ENCODE data around the gene PPP1R3G. TPM values are rescaled to one million over a fixed set of nuclear protein-coding genes. Genes with fewer than 3 reads are reported as not detected.
A peak's percentile ranks its signal among the peaks of the same experiment; 100 is the strongest.

The PPP1R3G gene
- total RNA-seq, 1 experiment from 2014 or later: 0.14 TPM

GRCh38 chr6:5066456-5067093 lies 18.6 kb upstream of the PPP1R3G start:
- no peak for DNase-seq (ENCODE audit: low read depth)
- in situ Hi-C loops (cut with HindIII; ENCODE audit: low pct_unique_long_range_greater_than_20kb, low sequenced_read_pairs): no loop called here

GRCh38 chr6:5067305-5067704 lies 17.8 kb upstream of the PPP1R3G start:
- in situ Hi-C loops (cut with HindIII; ENCODE audit: low pct_unique_long_range_greater_than_20kb, low sequenced_read_pairs): no loop called here
- no peak for DNase-seq (ENCODE audit: low read depth)

GRCh38 chr6:5068153-5068751 lies 16.9 kb upstream of the PPP1R3G start:
- in situ Hi-C loops (cut with HindIII; ENCODE audit: low pct_unique_long_range_greater_than_20kb, low sequenced_read_pairs): no loop called here
- DNase-seq (ENCODE audit: low read depth): no peak

- in situ Hi-C loops (cut with HindIII; ENCODE audit: low pct_unique_long_range_greater_than_20kb, low sequenced_read_pairs): no loop called here
Measured at GRCh38 chr6:5071216-5071615, 13.9 kb upstream of the PPP1R3G start.

GRCh38 chr6:5072440-5072839 lies 12.7 kb upstream of the PPP1R3G start:
- in situ Hi-C loops (cut with HindIII; ENCODE audit: low pct_unique_long_range_greater_than_20kb, low sequenced_read_pairs): no loop called here
- DNase-seq (ENCODE audit: low read depth): no peak

More at GRCh38 chr6:5071216-5071615, 13.9 kb upstream of the PPP1R3G start:
- no peak for DNase-seq (ENCODE audit: low read depth)

- in situ Hi-C loops (cut with HindIII; ENCODE audit: low pct_unique_long_range_greater_than_20kb, low sequenced_read_pairs): no loop called here
- DNase-seq (ENCODE audit: low read depth): no peak
Measured at GRCh38 chr6:5073992-5074391, 11.1 kb upstream of the PPP1R3G start.

GRCh38 chr6:5076931-5077330 lies 8.2 kb upstream of the PPP1R3G start:
- in situ Hi-C loops (cut with HindIII; ENCODE audit: low pct_unique_long_range_greater_than_20kb, low sequenced_read_pairs): no loop called here
- no peak for DNase-seq (ENCODE audit: low read depth)

GRCh38 chr6:5078121-5078669 lies 6.9 kb upstream of the PPP1R3G start:
- in situ Hi-C loops (cut with HindIII; ENCODE audit: low pct_unique_long_range_greater_than_20kb, low sequenced_read_pairs): no loop called here
- no peak for DNase-seq (ENCODE audit: low read depth)

GRCh38 chr6:5079692-5080091 lies 5.4 kb upstream of the PPP1R3G start:
- in situ Hi-C loops (cut with HindIII; ENCODE audit: low pct_unique_long_range_greater_than_20kb, low sequenced_read_pairs): no loop called here
- DNase-seq (ENCODE audit: low read depth): no peak

GRCh38 chr6:5080574-5080973 lies 4.6 kb upstream of the PPP1R3G start:
- no peak for DNase-seq (ENCODE audit: low read depth)
- in situ Hi-C loops (cut with HindIII; ENCODE audit: low pct_unique_long_range_greater_than_20kb, low sequenced_read_pairs): no loop called here

GRCh38 chr6:5081182-5081581 lies 4.0 kb upstream of the PPP1R3G start:
- in situ Hi-C loops (cut with HindIII; ENCODE audit: low pct_unique_long_range_greater_than_20kb, low sequenced_read_pairs): no loop called here
- DNase-seq (ENCODE audit: low read depth): no peak

GRCh38 chr6:5081955-5082354 lies 3.2 kb upstream of the PPP1R3G start:
- DNase-seq (ENCODE audit: low read depth): no peak
- in situ Hi-C loops (cut with HindIII; ENCODE audit: low pct_unique_long_range_greater_than_20kb, low sequenced_read_pairs): no loop called here

GRCh38 chr6:5082487-5083306 lies 2.4 kb upstream of the PPP1R3G start:
- DNase-seq (ENCODE audit: low read depth): peak; percentile 95
- in situ Hi-C loops (cut with HindIII; ENCODE audit: low pct_unique_long_range_greater_than_20kb, low sequenced_read_pairs): no loop called here

GRCh38 chr6:5083307-5083583 lies 1.9 kb upstream of the PPP1R3G start:
- in situ Hi-C loops (cut with HindIII; ENCODE audit: low pct_unique_long_range_greater_than_20kb, low sequenced_read_pairs): no loop called here
- no peak for DNase-seq (ENCODE audit: low read depth)

GRCh38 chr6:5083813-5084359 lies 1.3 kb upstream of the PPP1R3G start:
- no peak for DNase-seq (ENCODE audit: low read depth)
- in situ Hi-C loops (cut with HindIII; ENCODE audit: low pct_unique_long_range_greater_than_20kb, low sequenced_read_pairs): no loop called here

GRCh38 chr6:5084360-5084780 lies 771 bp upstream of the PPP1R3G start:
- no peak for DNase-seq (ENCODE audit: low read depth)
- in situ Hi-C loops (cut with HindIII; ENCODE audit: low pct_unique_long_range_greater_than_20kb, low sequenced_read_pairs): no loop called here

GRCh38 chr6:5085648-5086293 lies 630 bp downstream of the PPP1R3G start:
- no peak for DNase-seq (ENCODE audit: low read depth)

GRCh38 chr6:5086294-5086890 lies 1.3 kb downstream of the PPP1R3G start:
- in situ Hi-C loops (cut with HindIII; ENCODE audit: low pct_unique_long_range_greater_than_20kb, low sequenced_read_pairs): no loop called here
- no peak for DNase-seq (ENCODE audit: low read depth)

More at GRCh38 chr6:5085648-5086293, 630 bp downstream of the PPP1R3G start:
- in situ Hi-C loops (cut with HindIII; ENCODE audit: low pct_unique_long_range_greater_than_20kb, low sequenced_read_pairs): no loop called here

All from Caki2 (cell line).